ENCODE data around the gene YIPF5.

YIPF5 gene

GRCh38 chr5:144196612-144197011, 26.2 kb upstream of the YIPF5 start:
- H2BK5ac ChIP-seq (ENCODE audit: low read depth, low read length, poor library complexity) = no peak overlapping the region
- H3K4ac ChIP-seq (ENCODE audit: low read depth, low read length) = no peak overlapping the region
- no peak overlapping the region for H3K18ac ChIP-seq (ENCODE audit: low read length)
- H3K9me3 ChIP-seq (ENCODE audit: insufficient read depth, low read depth, low read length) = no peaks in the 10 kb centered on the region
- H2BK12ac ChIP-seq (ENCODE audit: low read length) = no peak overlapping the region
- H3K4me1 ChIP-seq (ENCODE audit: control insufficient read depth in 1 of 2, insufficient read depth in 2 of 2, low read length in 2 of 2) = no peaks in the 10 kb centered on the region
- no peak overlapping the region for H2AK5ac ChIP-seq (ENCODE audit: low read length)
- H3K36me3 ChIP-seq (ENCODE audit: control insufficient read depth in 1 of 2, insufficient read depth in 2 of 2, low read length in 2 of 2) = no peaks in the 10 kb centered on the region
- H2AFZ ChIP-seq (ENCODE audit: insufficient read depth, low read length, poor library complexity) = no peak overlapping the region
- H3K4me2 ChIP-seq (ENCODE audit: low read length) = no peak overlapping the region
- H4K91ac ChIP-seq (ENCODE audit: low read depth, low read length) = no peak overlapping the region
- H3K14ac ChIP-seq (ENCODE audit: low read length) = no peak overlapping the region
- DNase-seq = no peak
- H3K27me3 ChIP-seq (ENCODE audit: insufficient read depth, low read length) = no peaks in the 10 kb centered on the region
- WGBS (ENCODE audit: extremely low coverage, insufficient coverage, insufficient read length) = no CpG with 5 or more reads among the region's 1 CpG
- no peak overlapping the region for H3K23ac ChIP-seq (ENCODE audit: low read length)
- no peak overlapping the region for H3K9ac ChIP-seq (ENCODE audit: low read length)
- no peaks in the 10 kb centered on the region for H3K79me1 ChIP-seq (ENCODE audit: low read length)
- no peak overlapping the region for H4K8ac ChIP-seq (ENCODE audit: low read depth, low read length)
- no peak overlapping the region for H3K27ac ChIP-seq (ENCODE audit: low read depth, low read length)
- H3K79me2 ChIP-seq (ENCODE audit: control insufficient read depth, insufficient read depth, low read length, poor library complexity) = no peaks in the 10 kb centered on the region
- no peak overlapping the region for H2BK120ac ChIP-seq (ENCODE audit: insufficient read depth, low read length, poor library complexity)
- H4K12ac ChIP-seq (ENCODE audit: low read depth, low read length) = no peak overlapping the region
- H3K4me3 ChIP-seq (ENCODE audit: low read depth, low read length) = no peak overlapping the region

GRCh38 chr5:144195448-144195847, 25.0 kb upstream of the YIPF5 start:
- Histone ChIP-seq H4K12ac (ENCODE audit: low read depth, low read length) (no peak overlapping the region), H3K23ac (ENCODE audit: low read length) (no peak overlapping the region), H3K4me1 (ENCODE audit: control insufficient read depth in 1 of 2, insufficient read depth in 2 of 2, low read length in 2 of 2) (no peaks in the 10 kb centered on the region), H2BK120ac (ENCODE audit: insufficient read depth, low read length, poor library complexity) (no peak overlapping the region), H4K8ac (ENCODE audit: low read depth, low read length) (no peak overlapping the region), H3K14ac (ENCODE audit: low read length) (no peak overlapping the region), H2AK5ac (ENCODE audit: low read length) (no peak overlapping the region), H3K9me3 (ENCODE audit: insufficient read depth, low read depth, low read length) (no peaks in the 10 kb centered on the region), H2BK12ac (ENCODE audit: low read length) (peak overlapping the region; percentile 58), H3K27me3 (ENCODE audit: insufficient read depth, low read length) (no peaks in the 10 kb centered on the region), H3K79me2 (ENCODE audit: control insufficient read depth, insufficient read depth, low read length, poor library complexity) (no peaks in the 10 kb centered on the region), H3K9ac (ENCODE audit: low read length) (no peak overlapping the region), H2AFZ (ENCODE audit: insufficient read depth, low read length, poor library complexity) (no peak overlapping the region), H3K79me1 (ENCODE audit: low read length) (no peaks in the 10 kb centered on the region), H3K18ac (ENCODE audit: low read length) (no peak overlapping the region), H4K91ac (ENCODE audit: low read depth, low read length) (no peak overlapping the region), H2BK5ac (ENCODE audit: low read depth, low read length, poor library complexity) (no peak overlapping the region), H3K4ac (ENCODE audit: low read depth, low read length) (no peak overlapping the region), H3K4me3 (ENCODE audit: low read depth, low read length) (no peak overlapping the region), H3K27ac (ENCODE audit: low read depth, low read length) (no peak overlapping the region), H3K4me2 (ENCODE audit: low read length) (no peak overlapping the region), H3K36me3 (ENCODE audit: control insufficient read depth in 1 of 2, insufficient read depth in 2 of 2, low read length in 2 of 2) (no peaks in the 10 kb centered on the region)
- no CpG with 5 or more reads among the region's 4 CpGs for WGBS (ENCODE audit: extremely low coverage, insufficient coverage, insufficient read length)
- DNase-seq = no peak

GRCh38 chr5:144194144-144194543, 23.7 kb upstream of the YIPF5 start:
- no peak overlapping the region for H3K4me2 ChIP-seq (ENCODE audit: low read length)
- no peak overlapping the region for H3K18ac ChIP-seq (ENCODE audit: low read length)
- WGBS (ENCODE audit: extremely low coverage, insufficient coverage, insufficient read length) = no CpG with 5 or more reads among the region's 2 CpGs
- no peaks in the 10 kb centered on the region for H3K9me3 ChIP-seq (ENCODE audit: insufficient read depth, low read depth, low read length)
- H2BK120ac ChIP-seq (ENCODE audit: insufficient read depth, low read length, poor library complexity) = no peak overlapping the region
- no peak overlapping the region for H3K23ac ChIP-seq (ENCODE audit: low read length)
- no peak overlapping the region for H2AK5ac ChIP-seq (ENCODE audit: low read length)
- H3K4ac ChIP-seq (ENCODE audit: low read depth, low read length) = no peak overlapping the region
- H2BK12ac ChIP-seq (ENCODE audit: low read length) = no peak overlapping the region
- no peak overlapping the region for H4K8ac ChIP-seq (ENCODE audit: low read depth, low read length)
- H3K27ac ChIP-seq (ENCODE audit: low read depth, low read length) = no peak overlapping the region
- no peaks in the 10 kb centered on the region for H3K79me1 ChIP-seq (ENCODE audit: low read length)
- H3K9ac ChIP-seq (ENCODE audit: low read length) = no peak overlapping the region
- no peaks in the 10 kb centered on the region for H3K4me1 ChIP-seq (ENCODE audit: control insufficient read depth in 1 of 2, insufficient read depth in 2 of 2, low read length in 2 of 2)
- no peaks in the 10 kb centered on the region for H3K27me3 ChIP-seq (ENCODE audit: insufficient read depth, low read length)
- DNase-seq = no peak
- no peak overlapping the region for H2AFZ ChIP-seq (ENCODE audit: insufficient read depth, low read length, poor library complexity)
- no peak overlapping the region for H3K14ac ChIP-seq (ENCODE audit: low read length)
- H3K36me3 ChIP-seq (ENCODE audit: control insufficient read depth in 1 of 2, insufficient read depth in 2 of 2, low read length in 2 of 2) = no peaks in the 10 kb centered on the region
- no peak overlapping the region for H4K91ac ChIP-seq (ENCODE audit: low read depth, low read length)
- H4K12ac ChIP-seq (ENCODE audit: low read depth, low read length) = no peak overlapping the region
- H2BK5ac ChIP-seq (ENCODE audit: low read depth, low read length, poor library complexity) = no peak overlapping the region
- no peak overlapping the region for H3K4me3 ChIP-seq (ENCODE audit: low read depth, low read length)
- H3K79me2 ChIP-seq (ENCODE audit: control insufficient read depth, insufficient read depth, low read length, poor library complexity) = no peaks in the 10 kb centered on the region

GRCh38 chr5:144192661-144193060, 22.2 kb upstream of the YIPF5 start:
- Histone ChIP-seq H3K36me3 (ENCODE audit: control insufficient read depth in 1 of 2, insufficient read depth in 2 of 2, low read length in 2 of 2) (no peaks in the 10 kb centered on the region), H3K79me2 (ENCODE audit: control insufficient read depth, insufficient read depth, low read length, poor library complexity) (no peaks in the 10 kb centered on the region), H2AK5ac (ENCODE audit: low read length) (no peak overlapping the region), H2AFZ (ENCODE audit: insufficient read depth, low read length, poor library complexity) (no peak overlapping the region), H3K9ac (ENCODE audit: low read length) (no peak overlapping the region), H4K12ac (ENCODE audit: low read depth, low read length) (no peak overlapping the region), H3K79me1 (ENCODE audit: low read length) (no peaks in the 10 kb centered on the region), H3K4me1 (ENCODE audit: control insufficient read depth in 1 of 2, insufficient read depth in 2 of 2, low read length in 2 of 2) (no peaks in the 10 kb centered on the region), H3K4me3 (ENCODE audit: low read depth, low read length) (no peak overlapping the region), H2BK12ac (ENCODE audit: low read length) (no peak overlapping the region), H3K18ac (ENCODE audit: low read length) (no peak overlapping the region), H3K4ac (ENCODE audit: low read depth, low read length) (no peak overlapping the region), H3K27ac (ENCODE audit: low read depth, low read length) (no peak overlapping the region), H4K8ac (ENCODE audit: low read depth, low read length) (no peak overlapping the region), H2BK5ac (ENCODE audit: low read depth, low read length, poor library complexity) (no peak overlapping the region), H3K23ac (ENCODE audit: low read length) (no peak overlapping the region), H3K14ac (ENCODE audit: low read length) (no peak overlapping the region), H4K91ac (ENCODE audit: low read depth, low read length) (no peak overlapping the region), H2BK120ac (ENCODE audit: insufficient read depth, low read length, poor library complexity) (no peak overlapping the region), H3K27me3 (ENCODE audit: insufficient read depth, low read length) (no peaks in the 10 kb centered on the region), H3K4me2 (ENCODE audit: low read length) (no peak overlapping the region), H3K9me3 (ENCODE audit: insufficient read depth, low read depth, low read length) (no peaks in the 10 kb centered on the region)
- no peak for DNase-seq

Data from trophoblast cell (in vitro differentiated cells and primary cell).